ENCODE data around the gene MMD. TPM values are rescaled to one million over a fixed set of nuclear protein-coding genes. Genes with fewer than 3 reads are reported as not detected.
"Not testable (repeated sequence)": the region's sequence is repeated elsewhere in the genome, so short reads cannot be mapped to it uniquely, and the experiment has no call there.

MMD gene, protein sequence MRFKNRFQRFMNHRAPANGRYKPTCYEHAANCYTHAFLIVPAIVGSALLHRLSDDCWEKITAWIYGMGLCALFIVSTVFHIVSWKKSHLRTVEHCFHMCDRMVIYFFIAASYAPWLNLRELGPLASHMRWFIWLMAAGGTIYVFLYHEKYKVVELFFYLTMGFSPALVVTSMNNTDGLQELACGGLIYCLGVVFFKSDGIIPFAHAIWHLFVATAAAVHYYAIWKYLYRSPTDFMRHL
- 10 to 100 TPM; 21.7 to 28.6 TPM for total RNA-seq

DNA sequence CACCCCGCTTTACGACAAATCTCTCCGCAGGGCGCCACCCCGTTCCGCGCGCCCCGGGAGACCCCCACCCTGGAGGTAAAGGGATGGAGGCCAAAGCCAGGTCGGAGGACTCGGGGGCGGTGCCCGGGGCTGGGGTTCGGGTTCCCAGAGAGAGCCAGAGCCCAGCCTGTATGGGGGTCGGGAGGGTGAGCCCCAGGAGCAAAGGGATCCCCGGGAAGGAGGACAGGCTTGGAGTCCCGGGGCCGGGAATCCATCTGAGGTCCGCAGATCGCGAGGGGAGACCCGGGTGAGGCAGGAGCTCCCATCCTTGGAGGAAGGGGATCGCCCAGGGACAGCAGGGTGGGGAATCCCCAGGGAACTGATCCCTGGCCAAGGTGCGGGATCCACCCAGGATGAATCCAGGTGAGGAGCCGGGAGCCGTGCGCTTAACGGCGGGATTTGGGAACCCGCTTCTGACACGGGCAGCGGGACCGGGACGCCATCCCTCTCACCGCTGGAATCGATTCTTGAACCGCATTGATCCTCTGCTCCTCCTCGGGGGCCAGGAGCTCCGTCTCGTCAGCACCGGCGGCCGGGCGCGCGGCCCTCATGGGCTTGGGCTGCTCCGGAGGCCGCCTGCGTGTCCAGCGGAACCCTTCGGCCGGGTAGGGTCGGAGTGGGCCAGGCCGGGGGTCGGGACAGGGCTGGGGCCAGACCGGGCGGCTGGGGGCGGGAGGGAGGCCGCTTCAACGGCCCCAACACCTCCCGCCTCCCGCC is at the start of gene MMD:
TSS of gene MMD (minus strand) at position 657 of the 756 bp plus-strand sequence. CDS start at position 517, 140 bp downstream.
- Mint-ChIP-seq H3K27ac (peak within 1 kb of the TSS; percentile 94), H3K27me3 (peaks cover 27% of the 10 kb centered on the region), H3K9me3 (no peaks in the 10 kb centered on the region), H3K4me1 (peaks cover 33% of the 10 kb centered on the region), H3K4me3 (peak within 1 kb of the TSS; percentile 92), H3K36me3 (ENCODE audit: low read depth) (peaks cover 14% of the 10 kb centered on the region)
- peak; percentile 49 for ATAC-seq (replicated peaks)

DNA sequence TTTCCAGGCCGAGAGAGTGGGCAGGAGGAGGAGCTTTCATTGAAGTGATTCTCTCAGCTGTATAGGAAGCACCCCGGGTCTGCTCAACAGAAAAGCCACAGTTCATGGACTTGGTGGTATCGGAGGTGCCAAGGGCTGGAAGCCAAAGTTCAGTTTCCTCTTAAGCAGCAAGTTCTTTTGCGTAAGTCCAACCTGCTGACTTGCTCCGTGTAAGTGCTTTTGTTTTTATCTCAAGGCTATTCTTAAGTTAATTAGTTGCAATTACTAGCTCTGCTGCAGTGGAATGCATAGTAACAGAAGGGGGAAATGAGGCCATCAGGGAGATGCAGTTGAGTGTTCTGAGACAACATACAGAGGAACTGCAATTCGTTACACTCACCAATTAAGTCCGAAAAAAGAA is 45.0 kb upstream of the MMD start:
- H3K4me3 Mint-ChIP-seq = no peak overlapping the region
- H3K27me3 Mint-ChIP-seq = peaks cover 5% of the 10 kb centered on the region
- H3K9me3 Mint-ChIP-seq = no peaks in the 10 kb centered on the region
- no peaks in the 10 kb centered on the region for H3K4me1 Mint-ChIP-seq
- no peak for ATAC-seq (replicated peaks)
- H3K36me3 Mint-ChIP-seq (ENCODE audit: low read depth) = no peaks in the 10 kb centered on the region
- no peak overlapping the region for H3K27ac Mint-ChIP-seq

DNA sequence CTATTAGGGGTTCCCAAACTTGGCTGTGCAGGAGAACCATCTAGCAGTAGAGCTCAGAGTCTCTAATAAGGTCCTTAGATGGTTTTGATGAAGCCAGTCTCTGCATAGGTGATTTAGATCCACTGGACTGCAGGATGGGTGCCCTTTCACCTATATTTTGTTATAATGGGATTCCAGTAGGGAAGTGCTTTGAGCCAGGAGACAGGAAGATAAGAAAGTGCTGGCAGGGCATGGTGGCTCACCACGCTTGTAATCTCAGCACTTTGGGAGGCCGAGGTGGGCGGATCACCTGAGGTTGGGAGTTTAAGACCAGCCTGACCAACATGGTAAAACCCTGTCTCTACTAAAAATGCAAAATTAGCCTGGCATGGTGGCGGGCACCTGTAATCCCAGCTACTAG is 44.1 kb upstream of the MMD start:
- not testable (repeated sequence) for H3K4me3 Mint-ChIP-seq; ATAC-seq (replicated peaks)

DNA sequence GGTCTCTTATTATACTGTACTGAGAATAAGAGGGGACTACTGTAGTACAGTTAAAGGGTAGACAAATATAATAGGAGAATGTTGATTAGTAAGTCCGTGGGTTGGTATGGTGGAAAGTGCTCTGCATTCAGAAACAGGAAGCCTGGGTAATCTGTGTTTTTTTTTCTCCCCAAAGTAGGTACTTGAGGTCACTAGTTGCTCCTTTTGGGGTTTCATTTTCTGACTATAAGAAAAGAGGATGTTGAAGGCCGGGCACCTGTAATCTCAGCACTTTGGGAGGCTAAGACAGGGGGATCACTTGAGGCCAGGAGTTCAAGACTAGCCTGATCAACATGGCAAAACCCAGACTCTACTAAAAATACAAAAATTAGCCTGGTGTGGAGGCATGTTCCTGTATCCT is 42.0 kb upstream of the MMD start:
- no peaks in the 10 kb centered on the region for H3K4me1 Mint-ChIP-seq
- H3K4me3 Mint-ChIP-seq = no peak overlapping the region
- H3K9me3 Mint-ChIP-seq = no peaks in the 10 kb centered on the region
- no peaks in the 10 kb centered on the region for H3K36me3 Mint-ChIP-seq (ENCODE audit: low read depth)
- H3K27ac Mint-ChIP-seq = no peak overlapping the region
- H3K27me3 Mint-ChIP-seq = peaks cover 2% of the 10 kb centered on the region
- peak; percentile 42 for ATAC-seq (replicated peaks)

More for the DNA sequence above, 44.1 kb upstream of the MMD start:
- H3K4me1 Mint-ChIP-seq; H3K36me3 Mint-ChIP-seq (ENCODE audit: low read depth); H3K9me3 Mint-ChIP-seq; H3K27ac Mint-ChIP-seq; H3K27me3 Mint-ChIP-seq: not testable (repeated sequence)

DNA sequence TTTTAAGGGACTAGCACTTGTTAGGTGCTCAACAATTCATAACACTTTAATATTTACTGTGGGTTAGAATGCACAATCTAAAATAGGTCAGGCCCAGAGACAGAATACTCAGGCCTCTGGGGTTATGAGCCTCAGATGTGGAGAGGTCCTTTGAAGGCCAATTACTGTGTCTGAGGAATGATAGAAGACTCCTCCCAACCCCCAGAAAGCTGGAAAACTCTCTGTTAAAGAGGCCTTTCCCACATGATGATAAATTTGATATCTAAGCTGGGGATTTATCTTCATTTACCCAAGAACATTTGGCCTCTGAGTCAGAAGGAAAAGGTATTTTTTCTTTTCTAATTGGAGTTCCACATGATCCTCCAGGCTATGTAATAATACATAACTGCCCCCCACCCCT is 41.1 kb upstream of the MMD start:
- H3K4me1 Mint-ChIP-seq = no peaks in the 10 kb centered on the region
- H3K36me3 Mint-ChIP-seq (ENCODE audit: low read depth) = no peaks in the 10 kb centered on the region

DNA sequence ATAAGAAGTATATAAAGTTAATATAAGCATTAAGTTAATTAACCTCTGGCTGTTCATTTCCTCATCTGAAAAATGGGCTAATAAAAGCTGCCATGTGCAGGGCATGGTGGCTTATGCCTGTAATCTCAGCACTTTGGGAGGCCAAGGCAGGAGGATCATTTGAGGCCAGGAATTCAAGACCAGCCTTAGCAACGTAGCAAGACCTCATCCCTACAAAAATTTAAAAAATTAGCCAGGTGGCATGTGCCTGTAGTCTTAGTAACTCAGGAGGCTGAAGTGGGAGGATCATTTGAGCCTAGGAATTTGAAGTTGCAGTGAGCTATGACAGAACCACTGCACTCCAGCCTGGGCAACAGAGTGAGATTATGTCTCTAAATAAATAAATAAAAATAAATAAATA is 40.6 kb upstream of the MMD start:
- H3K36me3 Mint-ChIP-seq (ENCODE audit: low read depth) = no peaks in the 10 kb centered on the region
- H3K4me3 Mint-ChIP-seq = no peak overlapping the region
- H3K27me3 Mint-ChIP-seq = no peaks in the 10 kb centered on the region
- H3K9me3 Mint-ChIP-seq = no peaks in the 10 kb centered on the region
- no peak overlapping the region for H3K27ac Mint-ChIP-seq
- no peaks in the 10 kb centered on the region for H3K4me1 Mint-ChIP-seq
- no peak for ATAC-seq (replicated peaks)

More for the DNA sequence above, 41.1 kb upstream of the MMD start:
- H3K4me3 Mint-ChIP-seq = no peak overlapping the region
- H3K9me3 Mint-ChIP-seq = no peaks in the 10 kb centered on the region
- no peak overlapping the region for H3K27ac Mint-ChIP-seq
- no peak for ATAC-seq (replicated peaks)
- H3K27me3 Mint-ChIP-seq = no peaks in the 10 kb centered on the region

DNA sequence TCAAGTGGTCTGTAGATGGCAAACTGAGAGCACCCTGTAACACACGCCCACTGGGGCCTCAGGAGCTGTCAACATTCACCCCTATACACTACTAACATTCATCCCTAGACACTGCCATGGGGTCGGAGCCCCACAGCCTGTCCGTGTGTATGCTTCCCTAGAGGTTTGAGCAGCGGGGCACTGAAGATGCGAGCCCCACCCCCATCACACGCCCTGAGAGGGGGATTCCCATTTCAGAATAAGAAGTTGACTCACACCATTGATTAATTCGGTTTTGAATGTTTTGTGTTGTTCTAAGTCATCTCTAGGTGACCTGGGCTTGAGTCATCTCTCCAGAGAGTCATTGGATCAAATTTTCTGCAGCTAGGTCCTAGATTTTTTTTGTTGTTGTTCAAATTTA is 37.3 kb upstream of the MMD start:
- ATAC-seq (replicated peaks) = peak; percentile 99
- H3K27me3 Mint-ChIP-seq = no peaks in the 10 kb centered on the region
- peak overlapping the region; percentile 41 for H3K4me3 Mint-ChIP-seq
- H3K27ac Mint-ChIP-seq = peak overlapping the region; percentile 34
- H3K4me1 Mint-ChIP-seq = no peaks in the 10 kb centered on the region
- no peaks in the 10 kb centered on the region for H3K9me3 Mint-ChIP-seq
- no peaks in the 10 kb centered on the region for H3K36me3 Mint-ChIP-seq (ENCODE audit: low read depth)

DNA sequence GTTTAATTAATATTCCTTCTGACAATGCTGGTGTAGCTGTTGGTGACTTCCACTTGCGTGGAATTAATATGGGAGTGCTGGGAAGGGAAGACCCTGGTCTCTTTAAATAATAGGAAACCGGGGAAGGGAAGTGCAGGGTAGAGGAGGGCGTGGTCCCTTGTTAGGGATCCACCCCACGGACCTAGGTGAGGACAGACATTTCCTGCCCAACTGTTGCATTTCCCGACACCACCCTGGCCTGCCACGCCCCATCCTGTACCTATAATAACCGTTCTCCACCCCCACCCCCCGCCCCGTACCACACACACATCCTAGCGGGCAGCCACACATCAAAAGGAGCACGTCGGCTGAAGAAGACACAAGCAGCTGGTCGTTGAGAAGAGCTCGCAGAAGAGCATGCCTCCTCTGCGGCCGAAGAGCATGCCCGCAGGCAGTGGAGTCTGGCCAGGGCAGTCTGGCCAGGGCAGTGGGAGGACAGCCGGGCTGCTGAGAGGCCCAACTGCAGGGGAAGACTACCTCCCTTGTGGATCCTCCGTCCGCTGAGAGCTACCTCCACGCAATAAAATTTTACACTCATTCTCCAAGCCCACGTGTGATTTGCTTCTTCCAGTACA is 36.8 kb upstream of the MMD start:
- Mint-ChIP-seq H3K4me1 (no peaks in the 10 kb centered on the region), H3K27me3 (no peaks in the 10 kb centered on the region), H3K9me3 (no peaks in the 10 kb centered on the region), H3K27ac (peak overlapping the region; percentile 58), H3K36me3 (ENCODE audit: low read depth) (no peaks in the 10 kb centered on the region), H3K4me3 (peak overlapping the region; percentile 41)
- ATAC-seq (replicated peaks) = no peak

DNA sequence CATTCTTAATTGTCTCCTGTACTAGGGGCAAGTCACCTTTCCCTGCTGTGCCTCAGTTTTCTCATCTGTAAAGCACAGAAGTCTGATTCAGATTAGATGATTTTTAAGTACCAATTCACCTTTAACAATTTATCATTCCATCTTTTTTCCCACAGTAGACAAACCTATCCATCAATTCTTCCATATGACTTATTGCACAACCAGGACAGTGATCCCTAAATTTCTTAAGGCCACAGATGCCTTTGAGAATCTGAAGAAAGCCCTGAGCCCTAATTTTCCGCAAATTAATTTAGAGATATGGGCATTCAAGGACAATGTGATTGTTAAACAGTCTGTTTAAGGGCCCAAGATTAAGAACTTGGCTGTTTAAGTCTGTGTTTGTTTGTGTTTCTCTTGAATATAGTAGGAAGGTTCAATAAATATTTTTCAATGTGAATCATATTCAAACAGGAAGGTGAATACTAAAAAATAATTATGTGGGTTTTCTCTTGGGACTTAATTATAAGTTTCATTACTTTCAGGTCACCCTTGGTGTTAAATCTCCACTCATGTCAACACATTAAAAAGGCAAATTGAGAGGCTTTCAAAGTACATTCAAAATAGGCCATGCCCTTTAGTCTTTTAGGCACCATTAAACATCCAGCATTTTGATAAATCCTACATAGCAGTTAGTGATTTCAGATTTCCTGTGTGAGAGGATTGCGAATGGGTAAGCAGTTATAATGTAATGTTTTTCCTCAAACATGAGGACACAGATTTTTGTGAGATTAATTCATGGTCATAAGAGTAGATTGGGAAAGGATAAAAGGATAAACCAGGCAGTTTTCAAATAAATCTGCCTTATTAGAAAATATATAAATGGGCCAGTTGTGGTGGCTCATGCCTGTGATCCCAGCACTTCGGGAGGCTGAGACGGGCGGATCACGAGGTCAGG is 34.9 kb upstream of the MMD start:
- Mint-ChIP-seq H3K27me3 (no peaks in the 10 kb centered on the region), H3K36me3 (ENCODE audit: low read depth) (no peaks in the 10 kb centered on the region), H3K27ac (no peak overlapping the region), H3K9me3 (no peaks in the 10 kb centered on the region), H3K4me3 (no peak overlapping the region), H3K4me1 (peaks cover 5% of the 10 kb centered on the region)
- no peak for ATAC-seq (replicated peaks)

DNA sequence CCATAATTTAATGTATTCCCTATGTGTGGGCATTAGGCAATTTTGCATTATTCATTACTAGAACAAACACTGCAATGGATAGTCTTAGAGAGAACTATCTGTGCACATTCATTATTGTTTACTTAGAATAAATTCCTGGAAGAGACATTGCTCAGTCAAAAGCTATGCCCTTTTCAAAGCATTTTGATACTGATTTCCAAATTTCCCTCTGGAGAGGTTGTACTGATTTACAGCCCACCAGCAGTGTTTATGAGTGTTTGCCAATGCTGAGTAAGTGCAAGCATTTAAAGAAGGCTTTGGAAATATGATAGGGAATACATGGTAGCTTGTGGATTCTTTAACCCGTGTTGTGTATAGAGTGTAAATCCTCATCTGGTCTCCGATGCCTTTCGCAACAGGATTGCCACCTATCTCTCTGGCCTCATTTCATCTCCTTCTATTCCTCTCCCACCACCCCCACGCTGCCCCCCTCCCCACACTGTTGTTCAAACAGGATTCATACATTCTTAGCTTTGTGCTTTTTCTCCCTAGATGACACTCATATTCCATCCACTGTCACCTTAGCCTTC is 33.4 kb upstream of the MMD start:
- Mint-ChIP-seq H3K4me3 (no peak overlapping the region), H3K27me3 (peaks cover 5% of the 10 kb centered on the region), H3K27ac (no peak overlapping the region), H3K9me3 (no peaks in the 10 kb centered on the region), H3K36me3 (ENCODE audit: low read depth) (no peaks in the 10 kb centered on the region), H3K4me1 (peaks cover 10% of the 10 kb centered on the region)
- ATAC-seq (replicated peaks) = no peak

DNA sequence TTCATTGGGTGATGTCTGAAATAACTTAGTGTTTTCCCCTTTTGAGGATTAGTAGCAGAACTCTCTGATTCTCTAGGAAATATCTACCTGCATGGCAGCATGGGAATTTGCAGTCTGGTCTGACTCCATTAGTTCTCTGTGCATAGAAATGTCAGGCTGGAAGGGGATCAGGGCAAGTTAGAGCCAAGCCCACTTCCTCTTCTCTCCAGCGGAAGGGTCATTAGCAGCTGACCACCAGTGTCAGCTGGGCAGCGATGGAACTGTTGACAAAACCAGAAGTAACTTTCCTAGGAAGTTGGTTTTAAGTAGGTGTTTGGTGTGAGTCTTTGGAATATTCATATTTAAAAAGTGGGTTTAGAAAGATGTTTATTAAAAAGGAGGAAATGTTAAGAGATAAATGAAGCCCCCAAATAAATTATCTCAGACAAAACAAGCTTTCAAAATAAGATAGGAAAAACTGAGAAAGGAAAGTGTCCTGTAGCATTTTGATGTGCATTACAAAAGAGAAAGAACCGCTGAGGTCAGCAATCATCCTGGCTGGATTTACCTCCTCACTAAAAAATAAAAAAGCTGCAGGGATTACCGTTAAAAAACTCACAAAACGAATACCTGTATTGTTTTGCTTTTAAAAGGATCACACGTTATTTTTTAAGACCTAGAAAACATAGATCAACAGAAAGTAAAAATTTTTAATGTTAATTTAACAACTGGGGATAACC is 32.4 kb upstream of the MMD start:
- Mint-ChIP-seq H3K36me3 (ENCODE audit: low read depth) (no peaks in the 10 kb centered on the region), H3K27me3 (peaks cover 12% of the 10 kb centered on the region), H3K4me3 (no peak overlapping the region), H3K4me1 (peaks cover 10% of the 10 kb centered on the region), H3K27ac (no peak overlapping the region), H3K9me3 (no peaks in the 10 kb centered on the region)
- no peak for ATAC-seq (replicated peaks)

DNA sequence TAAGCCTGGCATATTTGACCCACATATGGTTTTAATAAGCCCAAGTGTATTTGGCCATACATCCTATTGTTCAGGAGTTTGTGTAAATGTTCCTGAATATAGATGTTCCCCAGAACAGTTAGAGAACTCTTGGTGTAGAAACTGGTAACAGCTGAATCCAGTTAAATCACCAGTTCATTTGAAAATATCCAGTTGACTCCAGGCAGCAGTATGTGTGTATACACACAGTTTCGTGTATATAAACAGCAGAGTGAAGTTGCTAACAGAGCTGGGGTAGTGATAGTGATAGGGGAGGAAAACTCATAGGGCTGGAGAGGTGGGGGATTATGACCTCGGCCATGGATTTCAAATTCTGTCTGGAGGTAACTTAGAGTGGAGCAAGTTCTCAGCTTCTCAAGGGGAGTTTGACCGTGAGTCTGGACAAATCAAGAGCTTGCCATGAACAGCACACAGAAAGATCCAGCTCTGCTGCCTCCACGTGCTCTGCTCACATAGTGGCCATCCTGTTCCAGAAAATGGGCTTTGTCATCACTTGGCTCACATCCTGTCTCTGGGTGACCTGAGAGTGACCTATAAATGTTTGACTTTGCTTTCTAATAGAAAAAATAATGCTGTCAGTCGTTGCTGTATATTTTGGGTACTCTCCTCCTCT is 30.6 kb upstream of the MMD start:
- peaks cover 10% of the 10 kb centered on the region for H3K4me1 Mint-ChIP-seq
- H3K27ac Mint-ChIP-seq = no peak overlapping the region
- H3K4me3 Mint-ChIP-seq = no peak overlapping the region

DNA sequence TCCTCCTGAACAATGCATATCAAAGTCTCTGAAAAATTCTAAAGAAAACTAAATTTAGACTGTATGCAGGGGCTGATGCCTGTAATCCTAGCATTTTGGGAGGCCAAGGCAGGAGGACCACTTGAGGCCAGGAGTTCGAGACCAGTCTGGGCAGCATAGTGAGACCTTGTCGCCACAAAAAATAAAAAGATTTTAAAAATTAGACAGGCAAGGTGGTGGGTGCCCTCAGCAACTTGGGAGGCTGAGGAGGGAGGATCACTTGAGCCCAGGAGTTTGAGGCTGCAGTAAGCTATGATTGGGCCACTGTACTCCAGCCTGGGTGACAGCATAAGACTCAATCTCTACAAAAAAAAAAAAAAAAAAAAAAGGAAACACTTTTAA is 30.1 kb upstream of the MMD start:
- no peaks in the 10 kb centered on the region for H3K9me3 Mint-ChIP-seq
- H3K27me3 Mint-ChIP-seq = peaks cover 12% of the 10 kb centered on the region
- peaks cover 10% of the 10 kb centered on the region for H3K4me1 Mint-ChIP-seq
- H3K27ac Mint-ChIP-seq = no peak overlapping the region
- H3K36me3 Mint-ChIP-seq (ENCODE audit: low read depth) = no peaks in the 10 kb centered on the region
- H3K4me3 Mint-ChIP-seq = no peak overlapping the region
- ATAC-seq (replicated peaks) = no peak

More for the DNA sequence above, 30.6 kb upstream of the MMD start:
- Mint-ChIP-seq H3K27me3 (peaks cover 12% of the 10 kb centered on the region), H3K9me3 (no peaks in the 10 kb centered on the region), H3K36me3 (ENCODE audit: low read depth) (no peaks in the 10 kb centered on the region)
- ATAC-seq (replicated peaks) = peak; percentile 55

Data from activated T-helper 17 cell treated with anti-CD3 and anti-CD28 coated beads, Interleukin-2, amount 50 U/mL, for 72 hours (primary cell).